ES-I3 (cell line): ENCODE measurements around the gene DNAH14.

ENCODE experiments used
- H3K36me3 ChIP-seq: 2 replicates; pipeline ENCODE4 v1.6.1; 2013; ENCODE audit warnings: mild to moderate bottlenecking, low read length, control low read depth, moderate library complexity; ENCODE audit not compliant: insufficient read depth
- H3K4me1 ChIP-seq: 2 replicates; pipeline ENCODE4 v1.6.1; 2013; ENCODE audit warnings: mild to moderate bottlenecking, control low read depth, low read length; ENCODE audit not compliant: insufficient read depth
- H3K9ac ChIP-seq: 2 replicates; pipeline ENCODE4 v1.6.1; 2013; ENCODE audit warnings: low read depth, mild to moderate bottlenecking, low read length, moderate library complexity
- H3K9me3 ChIP-seq: 2 replicates; pipeline ENCODE4 v1.6.1; 2013; ENCODE audit warnings: mild to moderate bottlenecking, low read length, moderate library complexity; ENCODE audit not compliant: control insufficient read depth, insufficient read depth

The DNAH14 gene

GRCh38 chr1:225388372-225388771, 458.9 kb downstream of the DNAH14 start:
- Histone ChIP-seq H3K4me1 (no peaks in the 10 kb centered on the region), H3K36me3 (no peaks in the 10 kb centered on the region; the same call in 1 of the 2 replicates), H3K9ac (no peak overlapping the region), H3K9me3 (no peaks in the 10 kb centered on the region)

- H3K9ac ChIP-seq = no peak overlapping the region
- H3K36me3 ChIP-seq = no peaks in the 10 kb centered on the region; the same call in 1 of the 2 replicates
- no peaks in the 10 kb centered on the region for H3K9me3 ChIP-seq
- no peaks in the 10 kb centered on the region for H3K4me1 ChIP-seq
These were observed 460.4 kb downstream of the DNAH14 start for GRCh38 chr1:225389843-225390242.

GRCh38 chr1:225396357-225396756, 466.9 kb downstream of the DNAH14 start:
- Histone ChIP-seq H3K36me3 (peaks cover 7% of the 10 kb centered on the region), H3K4me1 (no peaks in the 10 kb centered on the region)

GRCh38 chr1:225400968-225401367, 471.5 kb downstream of the DNAH14 start:
- Histone ChIP-seq H3K9me3 (no peaks in the 10 kb centered on the region; the same call in 1 of the 2 replicates), H3K4me1 (no peaks in the 10 kb centered on the region), H3K9ac (no peak overlapping the region), H3K36me3 (peaks cover 12% of the 10 kb centered on the region)

More at GRCh38 chr1:225396357-225396756, 466.9 kb downstream of the DNAH14 start:
- Histone ChIP-seq H3K9ac (no peak overlapping the region), H3K9me3 (no peaks in the 10 kb centered on the region; the same call in 1 of the 2 replicates)

- H3K9ac ChIP-seq = no peak overlapping the region
- H3K36me3 ChIP-seq = peaks cover 9% of the 10 kb centered on the region; the same call in 1 of the 2 replicates
- H3K4me1 ChIP-seq = peaks cover 12% of the 10 kb centered on the region
- H3K9me3 ChIP-seq = no peaks in the 10 kb centered on the region
These were observed 477.7 kb downstream of the DNAH14 start for GRCh38 chr1:225406976-225407725.

GRCh38 chr1:225407755-225408154, 478.3 kb downstream of the DNAH14 start:
- Histone ChIP-seq H3K9ac (no peak overlapping the region), H3K36me3 (peaks cover 9% of the 10 kb centered on the region; the same call in 1 of the 2 replicates), H3K4me1 (peaks cover 12% of the 10 kb centered on the region), H3K9me3 (no peaks in the 10 kb centered on the region)

- no peak overlapping the region for H3K9ac ChIP-seq
- no peaks in the 10 kb centered on the region for H3K9me3 ChIP-seq
- peaks cover 12% of the 10 kb centered on the region for H3K4me1 ChIP-seq
- peaks cover 10% of the 10 kb centered on the region; the same call in 1 of the 2 replicates for H3K36me3 ChIP-seq
These were observed 478.8 kb downstream of the DNAH14 start for GRCh38 chr1:225408249-225408648.

- Histone ChIP-seq H3K9me3 (no peaks in the 10 kb centered on the region), H3K9ac (no peak overlapping the region), H3K36me3 (peaks cover 10% of the 10 kb centered on the region; the same call in 1 of the 2 replicates), H3K4me1 (peaks cover 12% of the 10 kb centered on the region)
These were observed 479.6 kb downstream of the DNAH14 start for GRCh38 chr1:225409051-225409450.

GRCh38 chr1:225410036-225410435, 480.6 kb downstream of the DNAH14 start:
- H3K36me3 ChIP-seq = peaks cover 15% of the 10 kb centered on the region; the same call in 1 of the 2 replicates

GRCh38 chr1:225412321-225412720, 482.8 kb downstream of the DNAH14 start:
- H3K4me1 ChIP-seq = peaks cover 12% of the 10 kb centered on the region
- H3K9ac ChIP-seq = no peak overlapping the region
- no peaks in the 10 kb centered on the region for H3K9me3 ChIP-seq
- H3K36me3 ChIP-seq = peaks cover 15% of the 10 kb centered on the region

More at GRCh38 chr1:225410036-225410435, 480.6 kb downstream of the DNAH14 start:
- H3K4me1 ChIP-seq = peaks cover 12% of the 10 kb centered on the region
- no peak overlapping the region for H3K9ac ChIP-seq
- no peaks in the 10 kb centered on the region for H3K9me3 ChIP-seq

GRCh38 chr1:225412803-225413351, 483.4 kb downstream of the DNAH14 start:
- no peak overlapping the region for H3K9ac ChIP-seq
- H3K9me3 ChIP-seq = no peaks in the 10 kb centered on the region
- H3K4me1 ChIP-seq = peaks cover 12% of the 10 kb centered on the region
- peaks cover 19% of the 10 kb centered on the region for H3K36me3 ChIP-seq

- H3K9ac ChIP-seq = no peak overlapping the region
- no peaks in the 10 kb centered on the region for H3K9me3 ChIP-seq
- H3K36me3 ChIP-seq = peaks cover 21% of the 10 kb centered on the region
- peaks cover 3% of the 10 kb centered on the region; the same call in 1 of the 2 replicates for H3K4me1 ChIP-seq
These were observed 484.4 kb downstream of the DNAH14 start for GRCh38 chr1:225413708-225414375.

- H3K4me1 ChIP-seq = no peaks in the 10 kb centered on the region
- peaks cover 18% of the 10 kb centered on the region for H3K36me3 ChIP-seq
- no peak overlapping the region for H3K9ac ChIP-seq
- no peaks in the 10 kb centered on the region for H3K9me3 ChIP-seq
These were observed 485.8 kb downstream of the DNAH14 start for GRCh38 chr1:225415307-225415706.

- H3K4me1 ChIP-seq = no peaks in the 10 kb centered on the region
- peaks cover 16% of the 10 kb centered on the region for H3K36me3 ChIP-seq
- no peak overlapping the region for H3K9ac ChIP-seq
- H3K9me3 ChIP-seq = no peaks in the 10 kb centered on the region
These were observed 486.7 kb downstream of the DNAH14 start for GRCh38 chr1:225415967-225416745.
